ENCODE measurements around the gene UNCX. TPM values are rescaled to one million over a fixed set of nuclear protein-coding genes. Genes with fewer than 3 reads are reported as not detected.

The UNCX gene
- total and polyA plus RNA-seq, 2 of the 8 experiments (the other 6 are each of a cell fraction or from before 2014, with no cell fraction given): not detected

- WGBS, 2 experiments (ENCODE audit: extremely low coverage in 1 of 2, insufficient coverage in 1 of 2, insufficient read length in 1 of 2, insufficient replicate concordance in 2 of 2, low coverage in 1 of 2, low lambda C conversion rate in 2 of 2, missing lambda C conversion rate in 1 of 2): 4% methylated on average over 29 of the region's 33 CpGs; no CpG with 5 or more reads in 1 of the 2 experiments
- peak overlapping the region; percentile 17 to 23; a peak in 3 of 4 replicates for H3K4me2 ChIP-seq (ENCODE audit: insufficient read depth in 1 of 2, low read depth in 2 of 2, low read length in 2 of 2)
- peak overlapping the region in 2 of 4 experiments; percentile 5 to 29; a peak in 2 of 8 replicates for H3K4me3 ChIP-seq (ENCODE audit: extremely low read depth in 1 of 4, insufficient read depth in 2 of 4, low read depth in 3 of 4, low read length in 4 of 4)
- ChIA-PET POLR2A (ENCODE audit: partially characterized antibody) (interaction anchor here (1.7 to 11.2 kb wide), 3 partner anchors 9 to 16 kb away, joined by 4 to 76 read pairs (median 10); partner anchors contain the start of gene UNCX), CTCF (ENCODE audit: partially characterized antibody) (interaction anchor here (1.5 to 1.8 kb wide), 3 partner anchors 14 to 189 kb away, joined by 3 to 7 read pairs (median 6); no protein-coding TSS in a partner anchor)
- no peak overlapping the region for H3K23ac ChIP-seq (ENCODE audit: insufficient read length)
- H3K9me3 ChIP-seq (ENCODE audit: insufficient read depth in 2 of 2, low read depth in 1 of 2, low read length in 1 of 2): no peaks in the 10 kb centered on the region
- no peaks in the 10 kb centered on the region; the same call in 1 of the 2 replicates for H3K23me2 ChIP-seq (ENCODE audit: low read depth, low read length)
- no peak for DNase-seq (ENCODE audit: low read depth in 1 of 2, low spot score in 2 of 2)
- H3K79me1 ChIP-seq (ENCODE audit: low read depth, low read length): no peaks in the 10 kb centered on the region
- H3K27me3 ChIP-seq (replicated peaks in 1 of 4; ENCODE audit: control insufficient read depth in 3 of 4, extremely low read depth in 1 of 4, insufficient read depth in 3 of 4, low read length in 3 of 4): peaks cover 97 to 100% (median 99%) of the 10 kb centered on the region in 4 experiments
- no peak overlapping the region for H2AK5ac ChIP-seq (ENCODE audit: low read depth, low read length)
- TF ChIP-seq RNF2 (IDR thresholded peaks at IDR 0.05; ENCODE audit: borderline replicate concordance, low read depth, low read length, missing control alignments, poor library complexity, severe bottlenecking) (peak; percentile 64), EZH2 (IDR thresholded peaks at IDR 0.05; ENCODE audit: low read depth, low read length, severe bottlenecking) (peak; percentile 80), SP1 (IDR thresholded peaks at IDR 0.05; ENCODE audit: low read depth, low read length) (no peak), CBX5 (IDR thresholded peaks at IDR 0.05; ENCODE audit: low read depth, low read length) (no peak), SUZ12 (IDR thresholded peaks at IDR 0.05; ENCODE audit: low read length) (peak; percentile 92)
- no peak overlapping the region for H2BK15ac ChIP-seq (ENCODE audit: low read length)
- H3K9ac ChIP-seq (replicated peaks in 1 of 4; ENCODE audit: extremely low read depth in 1 of 4, low read depth in 3 of 4, low read length in 3 of 4): no peak overlapping the region
- peaks cover 4 to 22% (median 14%) of the 10 kb centered on the region in 4 experiments for H3K4me1 ChIP-seq (replicated peaks in 1 of 4; ENCODE audit: control insufficient read depth in 3 of 4, insufficient read depth in 4 of 4, low read length in 3 of 4)
- H2BK20ac ChIP-seq (ENCODE audit: low read length): no peak overlapping the region
- no peak overlapping the region for H4K5ac ChIP-seq (ENCODE audit: insufficient read length, low read depth, low read length)
- H3K79me2 ChIP-seq (ENCODE audit: control insufficient read depth in 1 of 2, insufficient read depth in 2 of 2, low read length in 2 of 2): no peaks in the 10 kb centered on the region
- H3K27ac ChIP-seq (ENCODE audit: low read depth, low read length): no peak overlapping the region
- no peak overlapping the region for H3K18ac ChIP-seq (ENCODE audit: extremely low read depth, low read length)
- no peak overlapping the region for H2BK12ac ChIP-seq (ENCODE audit: low read depth, low read length)
- no peak overlapping the region for H3K4ac ChIP-seq (replicated peaks; ENCODE audit: insufficient read length, low read depth, low read length)
- H4K8ac ChIP-seq (ENCODE audit: extremely low read depth, insufficient read depth, low read length): no peak overlapping the region
- no peak overlapping the region for H3K14ac ChIP-seq (ENCODE audit: insufficient read length)
- H2BK5ac ChIP-seq (ENCODE audit: low read depth, low read length): no peak overlapping the region
- FAIRE-seq: no peak
- peaks cover 15 to 30% of the 10 kb centered on the region in 2 experiments for H4K20me1 ChIP-seq (replicated peaks in 1 of 2; ENCODE audit: control insufficient read depth in 1 of 2, insufficient read depth in 2 of 2, low read length in 2 of 2)
- H2AFZ ChIP-seq (ENCODE audit: low read length): no peak overlapping the region
- no peak overlapping the region for H3K56ac ChIP-seq (replicated peaks; ENCODE audit: insufficient read length, low read depth, low read length)
- H3K36me3 ChIP-seq (ENCODE audit: control insufficient read depth in 2 of 4, insufficient read depth in 4 of 4, low read length in 3 of 4): peaks cover 0 to 13% (median 0%) of the 10 kb centered on the region in 4 experiments; a peak in 1 of 8 replicates
- no peak overlapping the region for H4K91ac ChIP-seq (replicated peaks; ENCODE audit: insufficient read length, low read length)
- no peak overlapping the region for H2BK120ac ChIP-seq (replicated peaks; ENCODE audit: low read depth, low read length)
Measured at GRCh38 chr7:1242256-1242605, 9.6 kb downstream of the UNCX start.
